SK-N-SH (cell line): ENCODE measurements around the gene WDR86.

Experiments
- SIN3A ChIP-seq: IDR thresholded peaks from 2 replicates; pipeline ENCODE4 v1.6.1; 2012; ENCODE audit warnings: low read depth, mild to moderate bottlenecking, low read length, moderate library complexity, borderline replicate concordance
- TEAD4 ChIP-seq: IDR thresholded peaks from 2 replicates; pipeline ENCODE4 v1.4.0; 2012; ENCODE audit warnings: mild to moderate bottlenecking, borderline replicate concordance; ENCODE audit not compliant: insufficient read depth
- TF ChIP-seq, protein P1 (sequence below): fragments of 200-600 bp; sonication (generic); IDR thresholded peaks from 2 replicates; pipeline ENCODE4 v1.6.1; 2017; ENCODE audit warnings: antibody characterized with exemption, mild to moderate bottlenecking, moderate library complexity

DNA sequence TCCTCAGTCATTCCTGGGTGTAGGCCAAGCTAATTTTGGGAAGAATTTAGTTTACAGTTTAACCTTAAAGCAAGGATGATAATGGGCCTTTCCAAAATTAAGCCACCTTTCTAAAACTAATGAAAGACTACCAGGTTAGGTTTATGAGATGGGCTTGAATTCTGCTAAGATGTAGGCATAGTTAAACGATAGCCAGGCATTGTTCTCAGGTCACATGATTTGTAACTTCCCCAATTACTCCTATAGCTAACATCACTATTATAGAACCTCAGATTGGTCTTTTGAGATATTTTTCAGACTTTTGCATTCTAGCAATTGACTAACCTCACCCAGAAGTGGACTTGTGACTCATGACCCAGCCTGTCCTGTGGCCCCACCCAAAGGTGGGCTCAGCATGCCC is 75.2 kb downstream of the WDR86 start:
- TF ChIP-seq TEAD4 (no peak), SIN3A (no peak)
- TF ChIP-seq, protein P1, sequence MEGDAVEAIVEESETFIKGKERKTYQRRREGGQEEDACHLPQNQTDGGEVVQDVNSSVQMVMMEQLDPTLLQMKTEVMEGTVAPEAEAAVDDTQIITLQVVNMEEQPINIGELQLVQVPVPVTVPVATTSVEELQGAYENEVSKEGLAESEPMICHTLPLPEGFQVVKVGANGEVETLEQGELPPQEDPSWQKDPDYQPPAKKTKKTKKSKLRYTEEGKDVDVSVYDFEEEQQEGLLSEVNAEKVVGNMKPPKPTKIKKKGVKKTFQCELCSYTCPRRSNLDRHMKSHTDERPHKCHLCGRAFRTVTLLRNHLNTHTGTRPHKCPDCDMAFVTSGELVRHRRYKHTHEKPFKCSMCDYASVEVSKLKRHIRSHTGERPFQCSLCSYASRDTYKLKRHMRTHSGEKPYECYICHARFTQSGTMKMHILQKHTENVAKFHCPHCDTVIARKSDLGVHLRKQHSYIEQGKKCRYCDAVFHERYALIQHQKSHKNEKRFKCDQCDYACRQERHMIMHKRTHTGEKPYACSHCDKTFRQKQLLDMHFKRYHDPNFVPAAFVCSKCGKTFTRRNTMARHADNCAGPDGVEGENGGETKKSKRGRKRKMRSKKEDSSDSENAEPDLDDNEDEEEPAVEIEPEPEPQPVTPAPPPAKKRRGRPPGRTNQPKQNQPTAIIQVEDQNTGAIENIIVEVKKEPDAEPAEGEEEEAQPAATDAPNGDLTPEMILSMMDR, result no peak
